ENCODE measurements around the gene RMRP.

Gene RMRP

GRCh38 chr9:35687306-35687705 lies 29.5 kb upstream of the RMRP start:
- no peak for DNase-seq

DNA sequence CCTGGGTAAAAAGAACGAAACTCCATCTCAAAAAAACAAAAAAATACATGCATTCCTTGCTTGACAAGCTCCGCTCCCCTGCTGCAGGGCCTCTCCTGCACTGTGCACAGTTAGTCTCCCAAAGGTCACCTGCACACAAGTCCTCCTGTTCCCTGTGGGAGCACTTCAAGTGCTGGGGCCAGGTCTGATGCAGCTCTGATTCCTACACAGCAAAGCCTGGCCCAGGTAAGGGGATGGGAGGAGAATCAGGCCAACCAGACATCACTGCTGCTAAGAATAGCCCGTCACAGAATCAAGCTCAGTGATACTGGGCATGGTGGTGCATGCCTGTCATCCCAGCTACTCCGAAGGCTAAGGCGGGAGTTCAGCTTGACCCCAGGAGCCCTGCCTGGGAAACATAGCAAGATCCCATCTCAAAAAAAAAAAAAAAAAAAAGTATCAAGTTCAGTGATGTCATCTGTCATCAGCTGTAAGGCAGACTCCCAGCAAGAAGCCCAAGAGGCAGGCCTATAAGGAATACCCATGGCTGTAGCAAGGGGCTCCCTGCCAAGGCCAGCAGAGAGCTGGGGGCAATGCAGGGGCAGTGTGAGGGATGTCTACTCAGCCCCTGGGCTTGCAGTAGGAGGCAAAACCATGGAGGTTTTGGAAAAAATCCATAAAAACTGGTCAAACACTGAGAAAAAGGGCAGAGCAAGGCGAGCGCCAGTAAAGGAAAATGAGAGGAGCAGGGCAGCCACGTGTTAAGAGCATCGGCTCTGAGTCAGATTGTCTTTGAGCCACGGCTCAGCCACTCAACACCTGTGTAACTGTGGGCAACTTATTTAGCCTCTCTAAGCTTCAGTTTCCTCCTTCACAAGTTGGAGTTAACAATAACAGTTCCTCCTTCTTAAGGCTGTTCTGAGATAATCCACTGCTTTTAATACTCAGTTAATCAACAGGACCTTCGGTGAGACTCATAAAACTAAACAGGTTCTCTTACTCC lies 28.7 kb upstream of the RMRP start:
- DNase-seq, result no peak

- no peak for DNase-seq
Observed at GRCh38 chr9:35685506-35685905, 27.7 kb upstream of the RMRP start.

- DNase-seq, result no peak
Observed at GRCh38 chr9:35684921-35685320, 27.1 kb upstream of the RMRP start.

- no peak for DNase-seq
Observed at GRCh38 chr9:35683323-35683722, 25.5 kb upstream of the RMRP start.

GRCh38 chr9:35682520-35683315 lies 24.9 kb upstream of the RMRP start:
- DNase-seq, result no peak

DNA sequence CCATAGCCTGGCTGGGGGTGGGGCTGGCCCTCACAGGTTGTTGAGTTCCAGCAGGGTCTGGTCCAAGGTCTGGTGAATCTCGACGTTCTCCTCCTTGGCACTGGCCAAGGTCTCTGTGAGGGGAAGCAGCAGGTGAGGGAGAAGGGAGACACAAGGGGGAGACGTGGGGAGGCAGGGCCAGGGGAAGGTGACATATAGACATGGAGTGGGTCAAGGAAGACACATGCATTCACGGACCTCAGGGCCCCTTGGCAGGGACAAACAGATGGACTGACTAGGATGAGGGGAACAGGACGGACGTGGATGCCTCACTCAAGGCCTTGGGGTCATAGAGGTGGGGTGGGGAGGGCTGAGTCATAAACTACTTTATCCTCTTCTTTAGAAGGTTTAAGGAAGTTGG lies 24.2 kb upstream of the RMRP start:
- DNase-seq, result no peak

DNA sequence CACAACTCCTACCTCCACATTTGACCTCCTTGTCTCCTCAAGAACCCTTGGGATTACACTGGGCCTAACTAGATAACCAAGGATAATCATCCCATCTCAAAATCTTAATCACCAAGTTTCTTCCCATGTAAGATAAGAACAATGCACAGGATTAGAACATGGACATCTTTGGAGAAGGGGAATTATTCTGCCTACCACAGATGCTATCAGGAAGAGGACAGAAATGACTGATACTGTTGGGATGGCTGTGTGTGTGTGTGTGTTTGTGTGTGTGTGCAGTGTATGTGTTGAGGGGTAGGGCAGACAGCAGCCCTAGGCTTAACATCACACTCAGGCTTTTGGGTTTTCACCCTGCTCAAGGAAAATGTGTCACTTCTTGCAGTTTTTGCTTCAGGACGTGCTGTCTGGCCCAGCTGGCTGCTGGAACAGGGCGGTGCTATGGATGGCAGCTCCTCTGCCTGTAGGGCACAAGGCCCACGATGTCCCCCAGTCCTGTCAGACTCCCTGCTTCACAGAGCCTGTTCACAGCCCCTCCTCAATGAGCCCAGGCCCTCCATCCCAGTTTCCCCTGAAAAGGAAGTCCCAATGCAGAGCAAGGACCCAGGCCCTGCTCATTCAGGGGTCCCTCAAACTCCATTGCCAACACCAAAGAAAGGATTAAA lies 23.7 kb upstream of the RMRP start:
- DNase-seq, result no peak

- no peak for DNase-seq
Observed at GRCh38 chr9:35680331-35681105, 22.7 kb upstream of the RMRP start.

GRCh38 chr9:35679766-35680330 lies 22.0 kb upstream of the RMRP start:
- no peak for DNase-seq

- no peak for DNase-seq
Observed at GRCh38 chr9:35679091-35679490, 21.3 kb upstream of the RMRP start.

DNA sequence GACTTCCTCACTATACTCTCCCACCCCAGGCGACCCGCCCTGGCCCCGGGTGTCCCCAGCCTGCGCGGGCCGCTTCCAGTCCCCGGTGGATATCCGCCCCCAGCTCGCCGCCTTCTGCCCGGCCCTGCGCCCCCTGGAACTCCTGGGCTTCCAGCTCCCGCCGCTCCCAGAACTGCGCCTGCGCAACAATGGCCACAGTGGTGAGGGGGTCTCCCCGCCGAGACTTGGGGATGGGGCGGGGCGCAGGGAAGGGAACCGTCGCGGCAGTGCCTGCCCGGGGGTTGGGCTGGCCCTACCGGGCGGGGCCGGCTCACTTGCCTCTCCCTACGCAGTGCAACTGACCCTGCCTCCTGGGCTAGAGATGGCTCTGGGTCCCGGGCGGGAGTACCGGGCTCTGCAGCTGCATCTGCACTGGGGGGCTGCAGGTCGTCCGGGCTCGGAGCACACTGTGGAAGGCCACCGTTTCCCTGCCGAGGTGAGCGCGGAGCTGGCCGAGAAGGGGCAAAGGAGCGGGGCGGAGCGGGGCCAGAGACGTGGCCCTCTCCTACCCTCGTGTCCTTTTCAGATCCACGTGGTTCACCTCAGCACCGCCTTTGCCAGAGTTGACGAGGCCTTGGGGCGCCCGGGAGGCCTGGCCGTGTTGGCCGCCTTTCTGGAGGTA lies 18.0 kb upstream of the RMRP start:
- DNase-seq, result peak in 17 of 51 donors; percentile 6 to 51 (median 25)

DNA sequence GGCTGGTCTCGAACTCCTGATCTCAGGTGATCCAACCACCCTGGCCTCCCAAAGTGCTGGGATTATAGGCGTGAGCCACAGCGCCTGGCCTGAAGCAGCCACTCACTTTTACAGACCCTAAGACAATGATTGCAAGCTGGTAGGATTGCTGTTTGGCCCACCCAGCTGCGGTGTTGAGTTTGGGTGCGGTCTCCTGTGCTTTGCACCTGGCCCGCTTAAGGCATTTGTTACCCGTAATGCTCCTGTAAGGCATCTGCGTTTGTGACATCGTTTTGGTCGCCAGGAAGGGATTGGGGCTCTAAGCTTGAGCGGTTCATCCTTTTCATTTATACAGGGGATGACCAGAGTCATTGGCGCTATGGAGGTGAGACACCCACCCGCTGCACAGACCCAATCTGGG lies 17.4 kb upstream of the RMRP start:
- DNase-seq, result no peak

DNA sequence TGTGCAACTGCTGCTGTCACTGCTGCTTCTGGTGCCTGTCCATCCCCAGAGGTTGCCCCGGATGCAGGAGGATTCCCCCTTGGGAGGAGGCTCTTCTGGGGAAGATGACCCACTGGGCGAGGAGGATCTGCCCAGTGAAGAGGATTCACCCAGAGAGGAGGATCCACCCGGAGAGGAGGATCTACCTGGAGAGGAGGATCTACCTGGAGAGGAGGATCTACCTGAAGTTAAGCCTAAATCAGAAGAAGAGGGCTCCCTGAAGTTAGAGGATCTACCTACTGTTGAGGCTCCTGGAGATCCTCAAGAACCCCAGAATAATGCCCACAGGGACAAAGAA lies 16.2 kb upstream of the RMRP start:
- no peak for DNase-seq

- peak in 17 of 51 donors; percentile 5 to 53 (median 17) for DNase-seq
Observed at GRCh38 chr9:35673132-35674024, 15.6 kb upstream of the RMRP start, which contains the start of gene CA9. Gene CA9, plus strand, starts transcription at chr9:35673928. Its CDS starts 32 bp downstream, at chr9:35673960.

DNA sequence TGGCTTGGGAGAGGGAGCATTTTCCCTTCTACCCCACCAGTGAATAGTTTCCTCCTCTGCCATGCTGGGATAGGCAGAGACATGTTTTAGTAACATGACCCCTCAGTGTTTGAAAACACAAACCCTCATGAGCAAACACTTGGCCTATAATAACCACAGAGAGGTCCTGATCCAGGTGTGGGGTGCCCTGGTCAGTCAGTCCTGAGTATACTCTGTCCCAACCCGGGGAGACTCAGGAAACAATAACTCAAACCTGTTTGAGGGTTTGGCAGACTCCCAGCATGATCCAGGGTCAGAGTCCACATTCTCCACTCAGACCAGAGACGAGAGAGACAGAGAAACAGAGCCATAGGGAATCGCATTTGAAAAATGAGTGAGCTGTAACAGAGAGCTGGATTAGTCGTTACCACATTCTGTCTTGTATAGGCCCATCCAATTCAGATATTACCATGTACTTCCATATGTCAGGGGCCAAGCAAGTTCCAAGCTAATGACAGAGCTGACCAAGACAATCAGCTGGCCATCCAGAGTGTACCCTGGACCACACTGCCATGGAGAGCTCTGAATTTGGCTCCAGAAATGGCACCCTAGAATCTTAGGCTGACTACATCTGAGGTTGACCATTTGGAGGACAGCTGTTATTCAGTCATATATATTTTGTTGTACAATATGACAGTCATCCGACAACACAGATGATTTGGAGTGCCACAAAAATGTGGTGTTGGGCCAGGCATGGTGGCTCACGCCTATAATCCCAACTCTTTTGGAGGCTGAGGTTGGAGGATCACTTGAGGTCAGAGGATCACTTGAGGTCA lies 11.7 kb upstream of the RMRP start:
- no peak for DNase-seq

GRCh38 chr9:35667939-35668338 lies 10.1 kb upstream of the RMRP start:
- DNase-seq, result no peak

- DNase-seq, result no peak
Observed at GRCh38 chr9:35666549-35666948, 8.7 kb upstream of the RMRP start.
